K562 (cell line): Measurements from ENCODE around the gene RERE. TPM values are rescaled to one million over a fixed set of nuclear protein-coding genes. Genes with fewer than 3 reads are reported as not detected.

Experiments
- HOMEZ ChIP-seq: fragments of 250-450 bp; sonication (Bioruptor Pico); IDR thresholded peaks from 2 replicates; pipeline ENCODE4 v1.4.0; 2020; ENCODE audit warnings: mild to moderate bottlenecking, moderate library complexity
- MBD1 ChIP-seq: fragments of 250-450 bp; sonication (Bioruptor Pico); IDR thresholded peaks from 2 replicates; pipeline ENCODE4 v1.8.0; 2022; ENCODE audit warnings: inconsistent platforms
- NFE2 ChIP-seq: IDR thresholded peaks from 2 replicates; pipeline ENCODE4 v1.6.1; 2014; ENCODE audit warnings: antibody characterized with exemption, low read depth
- PHB2 ChIP-seq: fragments of 450-650 bp; IDR thresholded peaks from 2 replicates; pipeline ENCODE4 v1.6.1; 2017; ENCODE audit warnings: low read depth
- POLR2AphosphoS2 ChIP-seq: IDR thresholded peaks from 2 replicates; pipeline ENCODE4 v1.6.1; 2012; ENCODE audit warnings: low read length, improper control_type of control experiment
- RBM17 ChIP-seq: fragments of 200-400 bp; formaldehyde crosslinking; IDR thresholded peaks from 2 replicates; pipeline ENCODE4 v1.6.1; 2017; ENCODE audit warnings: low read depth, mild to moderate bottlenecking, low read length, borderline replicate concordance
- ZFP36 ChIP-seq: fragments of 150-350 bp; IDR thresholded peaks from 2 replicates; pipeline ENCODE4 v1.6.1; 2018; ENCODE audit warnings: low read length, low read depth; ENCODE audit not compliant: partially characterized antibody
- polyA plus RNA-seq, 8 experiments: library from polyadenylated mRNA; depleted of rRNA in 4 of 8; stranded (reverse) in 5 of 8; unstranded in 3 of 8; fragments of >200 nt; fragmentation: Nextera tagmentation in 2 of 8; fragmentation: Illumina TruSeq in 1 of 8; extraction: Ambion mirVana in 2 of 8; extraction: Trizol in 1 of 8; gene quantifications; 2 replicates each; pipeline versions ENCODE4 v1.2.1 to v1.2.3, GENCODE V29; 2011 to 2014; ENCODE audit warnings: inconsistent platforms in 1 of 8, missing spikeins in 1 of 8
- total RNA-seq, 7 experiments: library from RNA; depleted of rRNA in 6 of 7; stranded (reverse); fragments of >200 nt in 6 of 7; fragmentation: Illumina TruSeq in 2 of 7; extraction: Trizol in 2 of 7; gene quantifications; 2 replicates each; pipeline versions ENCODE4 v1.2.1 to v1.2.3, GENCODE V29; 2011 to 2021; ENCODE audit warnings: low replicate concordance in 1 of 7
- TF ChIP-seq, protein P1 (sequence below): fragments of 450-650 bp; IDR thresholded peaks from 2 replicates; pipeline ENCODE4 v1.6.1; 2017; ENCODE audit warnings: antibody characterized with exemption

RERE gene
- total and polyA plus RNA-seq, 9 of the 15 experiments (the other 6 are each of a cell fraction or from before 2014, with no cell fraction given) = 3.0 to 51.5 (median 13.4) TPM

DNA sequence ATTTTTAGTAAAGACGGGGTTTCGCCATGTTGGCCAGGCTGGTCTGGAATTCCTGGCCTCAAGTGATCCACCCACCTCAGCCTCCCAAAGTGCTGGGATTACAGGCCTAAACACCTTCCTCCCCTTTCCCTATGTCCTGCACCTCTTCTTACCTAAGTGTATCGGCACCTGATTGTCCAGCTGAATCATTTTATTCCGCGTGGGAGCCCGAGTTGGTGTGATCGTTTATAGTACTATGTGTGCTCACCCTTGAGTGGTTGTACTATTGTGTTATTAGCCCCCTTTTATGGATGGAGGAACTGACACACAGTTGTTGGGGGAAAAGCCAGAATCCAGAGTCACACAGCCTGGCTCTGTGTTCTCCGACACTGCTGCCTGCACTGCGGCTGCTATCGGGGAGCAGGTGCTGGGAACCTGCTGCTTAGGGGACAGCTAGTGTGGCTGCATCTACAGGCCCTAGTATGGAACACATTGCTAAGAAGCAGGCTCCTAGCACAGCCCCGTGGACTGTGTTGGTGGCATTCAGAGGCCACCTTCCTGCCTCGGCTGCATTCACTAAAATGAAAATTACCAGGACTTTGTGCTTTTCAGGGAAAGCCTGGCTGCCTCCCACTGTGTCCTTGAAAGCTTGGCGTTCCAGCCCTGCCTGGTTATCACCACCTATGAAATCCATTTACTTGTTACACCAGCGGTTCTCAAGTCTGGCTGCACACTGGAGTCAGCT, 39.4 kb upstream of the RERE start (continued):
- TF ChIP-seq, protein P1, sequence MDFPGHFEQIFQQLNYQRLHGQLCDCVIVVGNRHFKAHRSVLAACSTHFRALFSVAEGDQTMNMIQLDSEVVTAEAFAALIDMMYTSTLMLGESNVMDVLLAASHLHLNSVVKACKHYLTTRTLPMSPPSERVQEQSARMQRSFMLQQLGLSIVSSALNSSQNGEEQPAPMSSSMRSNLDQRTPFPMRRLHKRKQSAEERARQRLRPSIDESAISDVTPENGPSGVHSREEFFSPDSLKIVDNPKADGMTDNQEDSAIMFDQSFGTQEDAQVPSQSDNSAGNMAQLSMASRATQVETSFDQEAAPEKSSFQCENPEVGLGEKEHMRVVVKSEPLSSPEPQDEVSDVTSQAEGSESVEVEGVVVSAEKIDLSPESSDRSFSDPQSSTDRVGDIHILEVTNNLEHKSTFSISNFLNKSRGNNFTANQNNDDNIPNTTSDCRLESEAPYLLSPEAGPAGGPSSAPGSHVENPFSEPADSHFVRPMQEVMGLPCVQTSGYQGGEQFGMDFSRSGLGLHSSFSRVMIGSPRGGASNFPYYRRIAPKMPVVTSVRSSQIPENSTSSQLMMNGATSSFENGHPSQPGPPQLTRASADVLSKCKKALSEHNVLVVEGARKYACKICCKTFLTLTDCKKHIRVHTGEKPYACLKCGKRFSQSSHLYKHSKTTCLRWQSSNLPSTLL = no peak
- no peak for TF ChIP-seq ZFP36
- TF ChIP-seq POLR2AphosphoS2 = 0 out of 2 replicates have a peak, but pooled peaks have one; percentile 40
- TF ChIP-seq PHB2 = no peak
- TF ChIP-seq HOMEZ (CRISPR knock-in tag) = no peak
- no peak for TF ChIP-seq RBM17
- no peak for TF ChIP-seq NFE2
- TF ChIP-seq MBD1 = no peak
